Measurements from ENCODE around the gene ANAPC15.

GRCh38 chr11:72116019-72116755 lies 3.7 kb upstream of the ANAPC15 start:
- no peak for TF ChIP-seq SP1 (IDR thresholded peaks at IDR 0.05)
- TF ChIP-seq YY1 (IDR thresholded peaks at IDR 0.05): no peak
- TF ChIP-seq CTCF (IDR thresholded peaks at IDR 0.05; ENCODE audit: low read depth, low read length, missing input control): no peak

All from liver (tissue), 3 donors.